CD4-positive, alpha-beta T cell treated with Interleukin-10 for 1 hour (primary cell): ENCODE measurements around the gene MPHOSPH9.
A peak's percentile ranks its signal among the peaks of the same experiment; 100 is the strongest.

Source experiments
- DNase-seq: peaks from one replicate; pipeline ENCODE4 v3.0.0-alpha.2; 2020

The MPHOSPH9 gene

GRCh38 chr12:123145211-123145610 lies 87.7 kb downstream of the MPHOSPH9 start:
- DNase-seq, result no peak

GRCh38 chr12:123143736-123144461 lies 89.0 kb downstream of the MPHOSPH9 start:
- no peak for DNase-seq

DNA sequence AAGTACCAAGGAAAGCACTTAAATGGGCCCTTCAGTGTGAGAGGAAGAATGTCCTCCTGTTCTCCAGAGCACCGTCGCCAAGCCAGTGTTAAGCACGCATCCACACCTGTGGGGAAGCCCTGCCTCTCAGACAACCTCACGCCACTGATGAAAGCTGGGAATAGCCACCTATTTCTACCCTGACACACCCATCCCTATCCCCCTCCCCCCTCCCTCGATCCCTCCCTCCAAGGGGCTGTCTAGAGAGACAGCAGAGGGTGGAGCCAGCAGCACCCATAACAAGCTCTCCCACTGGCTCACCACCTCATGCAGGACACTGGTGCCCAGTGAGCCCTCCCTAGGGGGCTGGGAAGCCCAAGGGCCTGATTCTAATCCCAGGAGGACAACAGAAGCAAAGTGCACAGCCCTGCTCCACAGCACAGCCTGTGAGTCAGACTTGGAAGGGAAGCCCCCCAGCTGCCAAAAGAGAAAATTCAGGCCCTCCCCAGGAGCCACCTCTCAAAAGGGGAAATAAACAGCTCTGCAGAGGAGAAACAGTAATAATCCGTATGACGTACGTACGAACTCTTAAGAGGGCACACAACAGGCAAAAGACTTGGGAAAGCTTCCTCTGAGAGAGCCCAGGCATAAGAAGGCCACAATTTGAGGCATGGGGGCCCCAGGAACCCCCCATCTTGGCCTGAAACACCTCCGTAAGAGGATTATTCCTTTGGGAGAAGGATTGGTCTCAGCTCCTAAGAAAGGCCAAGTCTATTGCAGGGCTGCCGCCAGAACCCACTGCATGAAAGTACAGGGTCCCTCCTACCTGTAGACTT lies 89.8 kb downstream of the MPHOSPH9 start:
- no peak for DNase-seq

GRCh38 chr12:123142518-123142840 lies 90.5 kb downstream of the MPHOSPH9 start:
- DNase-seq, result no peak

GRCh38 chr12:123141615-123142517 lies 91.1 kb downstream of the MPHOSPH9 start:
- no peak for DNase-seq

DNA sequence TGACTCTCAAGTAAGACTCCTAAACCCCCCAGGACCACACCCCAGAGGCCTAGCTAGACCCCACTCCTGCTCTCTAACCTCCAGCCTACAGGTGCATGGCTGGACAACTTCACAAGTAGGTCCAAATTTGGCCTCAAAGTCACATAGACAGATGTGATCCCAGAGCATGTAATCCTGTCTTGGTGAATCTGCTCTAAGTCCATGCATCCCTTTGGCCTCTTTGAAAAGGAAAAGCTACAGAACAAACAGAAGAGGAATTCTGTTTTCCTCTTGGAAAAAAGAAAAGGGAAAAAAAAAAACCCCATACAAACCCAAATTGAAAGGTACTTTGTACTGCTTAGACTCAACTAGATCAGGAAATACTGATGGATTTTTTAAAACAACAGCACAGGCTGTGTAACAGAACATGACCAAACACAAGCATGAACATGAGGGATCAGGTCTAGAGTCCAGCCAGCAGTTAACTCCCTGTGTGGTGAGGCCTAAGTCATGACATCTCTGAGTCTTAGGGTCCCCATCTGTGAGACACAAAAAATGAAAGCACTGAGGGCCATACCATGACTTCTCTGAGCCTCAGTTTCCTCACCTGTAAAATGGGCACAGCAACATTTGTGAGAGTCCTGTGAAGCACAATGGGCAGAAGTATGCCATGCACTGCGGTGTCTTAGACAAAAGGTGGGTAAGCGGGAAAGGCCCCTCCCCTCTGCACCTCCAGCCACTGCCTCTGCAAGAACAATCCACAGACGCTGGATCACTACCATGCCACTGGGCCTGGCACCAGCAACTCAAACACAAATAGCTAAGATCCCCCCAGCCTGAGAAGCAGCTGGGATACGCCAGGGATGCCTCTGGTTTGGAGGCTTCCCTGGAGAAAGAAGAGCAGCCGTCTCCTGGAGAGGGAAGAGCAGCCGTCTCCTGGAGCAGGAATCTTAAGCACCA lies 92.0 kb downstream of the MPHOSPH9 start:
- no peak for DNase-seq

DNA sequence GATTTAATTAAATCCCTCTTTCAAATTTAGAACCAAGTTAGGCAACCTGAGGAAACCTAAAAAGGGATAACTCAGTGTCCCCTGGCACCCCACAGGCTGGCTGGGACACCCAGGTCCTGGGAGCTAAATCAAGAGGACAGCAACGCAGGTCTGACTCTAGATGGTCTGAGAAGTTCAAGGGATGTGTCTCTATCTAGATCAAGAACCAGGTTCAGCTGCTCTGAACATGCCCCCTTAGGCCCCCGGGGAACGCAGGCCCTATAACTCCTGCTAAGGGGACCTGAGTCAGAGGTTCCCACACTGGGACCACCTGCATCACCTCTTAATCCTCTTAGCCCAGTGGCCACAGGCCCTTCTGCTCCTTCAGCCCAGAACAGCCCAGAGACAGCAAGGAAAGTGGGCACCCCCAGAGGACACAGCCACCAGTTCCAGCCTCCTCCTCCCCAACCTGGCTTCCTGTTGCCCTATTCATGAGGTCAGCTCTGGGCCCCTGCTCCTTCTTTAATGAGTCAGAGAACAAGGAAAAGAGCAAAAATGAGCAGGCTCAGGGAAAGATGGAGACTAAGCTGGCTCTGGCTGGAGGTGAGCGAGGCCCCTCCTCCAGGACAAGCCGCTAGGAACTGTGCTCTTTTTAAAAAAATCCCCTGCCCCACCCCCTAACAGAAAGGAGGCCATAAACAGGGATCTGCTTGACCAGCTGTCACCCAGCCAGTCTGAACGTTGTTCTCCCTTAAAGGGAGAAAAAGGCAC lies 92.8 kb downstream of the MPHOSPH9 start:
- DNase-seq, result no peak

DNA sequence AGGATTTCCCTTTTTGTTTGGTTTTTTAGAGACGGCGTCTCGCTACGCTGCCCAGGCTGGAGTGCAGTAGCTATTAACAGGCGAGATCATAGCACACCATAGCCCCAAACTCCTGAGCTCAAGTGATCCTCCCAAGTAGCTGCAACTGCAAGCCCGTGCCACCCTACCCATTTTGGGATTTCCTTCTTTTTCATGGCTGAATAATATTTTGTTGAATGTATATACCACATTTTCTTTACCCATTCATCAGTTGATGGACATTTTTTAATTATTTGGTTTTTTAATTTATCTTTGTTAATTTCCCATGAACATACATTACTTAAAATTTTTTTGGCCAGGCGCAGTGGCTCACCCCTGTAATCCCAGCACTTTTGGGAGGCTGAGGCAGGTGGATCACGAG lies 97.3 kb downstream of the MPHOSPH9 start:
- DNase-seq, result no peak

DNA sequence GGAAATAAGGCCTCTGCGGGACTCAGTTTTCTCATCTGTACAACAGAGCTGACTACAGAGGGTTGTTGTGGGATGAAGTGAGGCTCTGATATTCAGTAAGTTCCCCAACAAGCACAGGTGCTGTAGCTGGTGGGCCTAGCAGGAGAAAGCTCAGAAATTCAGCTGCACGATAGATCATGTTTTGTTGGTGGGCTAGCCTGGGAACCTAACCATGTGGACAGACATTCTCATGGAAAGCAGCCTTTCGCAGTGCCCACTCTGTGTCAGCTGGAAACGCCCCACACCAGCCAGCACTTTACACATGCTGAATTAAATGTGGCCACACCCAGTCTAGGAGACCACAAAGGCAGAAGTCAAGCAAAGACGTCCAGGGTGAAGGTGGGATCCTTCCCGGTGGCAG lies 98.1 kb downstream of the MPHOSPH9 start:
- DNase-seq, result no peak

GRCh38 chr12:123134271-123134671 lies 98.7 kb downstream of the MPHOSPH9 start:
- no peak for DNase-seq

GRCh38 chr12:123133701-123134100 lies 99.2 kb downstream of the MPHOSPH9 start:
- no peak for DNase-seq

DNA sequence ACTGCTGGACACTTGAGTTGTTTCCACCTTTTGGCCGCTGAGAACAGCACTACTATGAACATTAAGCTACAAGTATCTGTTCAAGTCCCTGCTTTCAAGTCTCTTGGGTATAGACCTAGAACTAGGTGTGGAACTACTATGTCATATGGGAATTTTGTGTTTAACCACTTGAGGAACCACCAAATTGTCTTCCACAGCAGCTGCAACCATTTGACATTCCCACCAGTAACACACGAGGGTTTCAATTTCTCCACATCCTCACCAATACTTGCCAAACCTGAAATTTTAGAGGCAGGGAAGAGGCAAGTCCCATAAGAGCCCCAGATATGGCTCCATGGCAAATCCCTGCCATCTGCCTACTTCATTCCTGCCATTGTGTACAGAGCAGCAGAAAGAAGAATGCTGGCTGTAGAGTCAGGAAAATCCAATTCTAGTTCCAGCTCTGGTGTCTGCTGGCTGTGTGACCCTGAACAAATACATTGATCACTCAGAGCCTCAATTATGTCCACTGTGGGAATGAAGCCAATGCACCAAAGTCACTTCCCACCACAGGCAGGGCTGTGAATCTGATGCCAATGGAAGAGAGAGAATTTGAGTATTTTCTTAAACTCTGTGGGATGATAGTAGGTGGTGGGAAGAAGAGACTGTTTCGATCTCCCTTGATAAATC lies 99.9 kb downstream of the MPHOSPH9 start:
- no peak for DNase-seq

DNA sequence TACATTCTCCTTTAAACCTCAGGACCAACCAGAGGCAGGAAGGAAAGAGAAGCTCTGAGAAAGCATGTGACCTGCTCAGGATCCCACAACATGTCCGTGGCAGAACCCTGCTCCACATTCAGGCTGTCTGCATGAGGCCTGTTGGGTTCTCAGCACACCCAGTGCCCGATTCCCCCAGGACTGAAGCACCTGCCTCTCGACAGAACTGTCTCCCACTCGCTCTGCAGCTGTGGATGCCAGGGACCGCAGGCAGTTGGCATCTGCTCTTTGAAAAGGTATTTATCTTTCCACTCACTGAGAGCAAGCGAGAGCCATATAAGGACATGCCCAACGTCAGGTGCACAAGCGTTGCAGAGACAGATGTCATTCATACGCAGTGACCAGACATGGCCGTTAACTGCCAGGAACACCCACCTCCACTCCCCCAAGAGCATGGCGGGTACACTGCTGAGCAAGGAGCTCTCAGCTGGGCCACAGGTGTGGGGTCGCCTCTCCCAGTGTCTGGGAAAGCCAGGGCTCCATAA lies 101.0 kb downstream of the MPHOSPH9 start:
- DNase-seq, result peak; percentile 52

GRCh38 chr12:123131291-123131832 lies 101.6 kb downstream of the MPHOSPH9 start:
- no peak for DNase-seq

- DNase-seq, result no peak
Measured at GRCh38 chr12:123129621-123130020, 103.3 kb downstream of the MPHOSPH9 start.

- no peak for DNase-seq
Measured at GRCh38 chr12:123127182-123127495, 105.8 kb downstream of the MPHOSPH9 start.

DNA sequence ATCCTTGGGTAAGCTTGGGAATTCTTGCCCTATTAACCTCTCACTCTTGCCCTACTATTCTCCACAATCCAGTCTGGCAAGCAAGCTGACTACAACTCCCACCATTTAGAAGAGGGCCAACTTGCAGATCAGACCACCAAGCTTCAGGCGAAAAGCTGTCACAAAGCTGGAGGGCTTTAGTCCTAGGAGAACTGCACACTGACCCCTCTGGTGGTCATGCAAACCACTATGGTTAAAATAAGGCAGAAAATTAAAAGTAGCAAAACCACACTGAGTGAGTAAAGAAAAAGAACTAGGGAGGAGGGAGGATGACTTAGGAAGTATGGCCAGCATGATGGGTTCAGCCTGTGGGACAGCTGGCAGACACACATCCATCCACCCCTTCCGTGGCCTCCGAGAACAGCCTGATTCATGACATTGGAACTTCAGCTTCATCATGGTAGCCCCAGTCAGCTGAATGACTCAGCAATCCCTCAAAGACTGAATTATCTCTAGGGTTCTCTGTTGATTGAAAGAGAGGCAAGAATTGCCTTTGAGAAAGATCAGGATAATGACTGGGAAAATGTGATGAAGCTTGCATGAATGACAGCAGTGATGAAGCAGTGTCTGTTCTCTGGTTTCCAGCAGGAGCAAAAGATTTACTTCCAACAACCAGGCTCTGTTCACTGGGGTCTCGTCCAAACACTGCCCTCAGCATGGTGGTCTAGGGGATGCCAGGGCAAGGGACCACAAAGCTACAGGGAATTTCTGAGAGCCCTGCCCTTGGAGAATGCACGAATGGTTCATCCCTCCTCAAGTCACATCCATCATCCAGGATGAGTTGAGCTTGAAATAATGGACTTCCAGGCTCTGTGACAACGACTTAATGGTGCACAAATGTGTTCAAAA lies 106.4 kb downstream of the MPHOSPH9 start:
- no peak for DNase-seq

GRCh38 chr12:123122626-123123025 lies 110.3 kb downstream of the MPHOSPH9 start:
- DNase-seq, result no peak

DNA sequence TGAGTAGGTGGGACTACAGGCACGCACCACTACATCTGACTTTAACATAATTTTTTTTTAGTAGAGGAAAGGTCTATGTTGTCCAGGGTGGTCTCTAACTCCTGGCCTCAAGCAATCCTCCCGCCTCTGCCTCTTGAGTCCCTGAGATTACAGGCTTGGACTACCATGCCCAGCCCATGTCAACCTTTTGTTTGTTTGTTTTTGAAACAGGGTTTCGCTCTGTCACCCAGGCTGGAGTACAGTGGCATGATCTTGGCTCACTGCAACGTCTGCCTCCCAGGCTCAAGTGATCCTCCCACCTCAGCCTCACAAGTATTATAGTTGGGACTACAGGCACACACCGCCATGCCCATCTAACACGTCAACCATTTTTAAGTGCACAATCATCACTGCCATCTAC lies 111.3 kb downstream of the MPHOSPH9 start:
- DNase-seq, result no peak
